Activated CD4-positive, alpha-beta T cell treated with anti-CD3 and anti-CD28 coated beads, Interleukin-2, amount 10 ng/mL, durations not matched to agents 7 days and 5 days (primary cell): Measurements from ENCODE around the gene RTP5. TPM values are rescaled to one million over a fixed set of nuclear protein-coding genes. Genes with fewer than 3 reads are reported as not detected.

Experiments
- CTCF ChIA-PET: fragments of 350-600 bp; sonication (Branson Sonifier 250); formaldehyde crosslinking; loops from one replicate; lab custom pipeline; 2021; ENCODE audit warnings: antibody characterized with exemption; lab: Charles Lee
- POLR2A ChIA-PET: fragments of 350-600 bp; sonication (Branson Sonifier 250); formaldehyde crosslinking; loops from one replicate; lab custom pipeline; 2021; ENCODE audit warnings: antibody characterized with exemption; lab: Charles Lee
- DNase-seq: peaks from one replicate; pipeline ENCODE4 v3.0.0-alpha.2; 2020
- H3K27ac Mint-ChIP-seq: one replicate; pipeline ENCODE4 v1.8.0; 2021; ENCODE audit warnings: mild to moderate bottlenecking, moderate library complexity, mixed read lengths
- H3K27me3 Mint-ChIP-seq: one replicate; pipeline ENCODE4 v1.8.0; 2021; ENCODE audit warnings: mixed read lengths
- H3K36me3 Mint-ChIP-seq: one replicate; pipeline ENCODE4 v1.8.0; 2021; ENCODE audit warnings: low read depth, mixed read lengths
- H3K4me1 Mint-ChIP-seq: one replicate; pipeline ENCODE4 v1.8.0; 2021; ENCODE audit warnings: mixed read lengths
- H3K4me3 Mint-ChIP-seq: one replicate; pipeline ENCODE4 v1.8.0; 2021; ENCODE audit warnings: mild to moderate bottlenecking, moderate library complexity, mixed read lengths
- H3K9me3 Mint-ChIP-seq: one replicate; pipeline ENCODE4 v1.8.0; 2021; ENCODE audit warnings: mixed read lengths
- total RNA-seq, 2 experiments: library from RNA; stranded (reverse); gene quantifications; one replicate each; pipeline ENCODE4 v1.2.3, GENCODE V29; 2021

RTP5 gene
- total RNA-seq, 2 experiments from 2014 or later, result not detected

DNA sequence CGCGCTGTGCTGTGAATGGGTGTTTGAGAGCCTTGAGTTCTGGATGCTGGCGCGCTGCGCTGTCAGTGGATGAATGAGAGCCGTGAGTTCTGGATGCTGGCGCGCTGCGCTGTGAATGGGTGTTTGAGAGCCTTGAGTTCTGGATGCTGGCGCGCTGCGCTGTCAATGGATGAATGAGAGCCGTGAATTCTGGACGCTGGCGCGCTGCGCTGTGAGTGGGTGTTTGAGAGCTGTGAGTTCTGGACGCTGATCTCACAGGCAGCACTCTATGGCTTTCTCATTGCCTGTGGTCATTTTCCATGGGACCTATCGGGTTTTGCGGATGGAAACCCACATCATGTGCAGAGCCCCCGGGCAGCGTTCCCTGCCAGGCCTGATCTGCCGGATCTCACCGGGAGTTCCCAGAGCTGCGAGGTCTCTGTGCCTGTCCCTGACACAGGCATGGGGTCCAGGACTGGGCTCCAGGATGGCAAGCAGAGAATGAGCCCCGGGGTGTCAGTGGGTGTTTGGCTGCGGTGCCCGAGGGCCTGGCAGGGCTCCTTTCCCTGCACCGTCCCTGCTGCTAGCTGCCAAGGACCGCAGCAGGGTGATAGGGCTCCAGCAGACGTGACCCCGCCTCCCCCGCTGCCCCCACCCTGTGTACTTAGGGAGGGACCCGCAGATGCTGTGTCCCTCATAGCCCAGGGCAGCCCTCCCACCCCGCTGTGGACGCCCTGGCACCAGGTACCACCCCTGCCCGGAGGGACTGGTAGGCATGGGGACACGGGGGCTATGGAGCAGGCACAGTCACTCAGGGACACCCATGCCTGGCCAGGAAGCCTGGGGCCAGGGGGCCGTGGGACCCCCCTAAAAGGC lies 20.5 kb upstream of the RTP5 start:
- Mint-ChIP-seq H3K27ac (no peak overlapping the region), H3K9me3 (no peaks in the 10 kb centered on the region)
- CTCF ChIA-PET, result no interaction called here

DNA sequence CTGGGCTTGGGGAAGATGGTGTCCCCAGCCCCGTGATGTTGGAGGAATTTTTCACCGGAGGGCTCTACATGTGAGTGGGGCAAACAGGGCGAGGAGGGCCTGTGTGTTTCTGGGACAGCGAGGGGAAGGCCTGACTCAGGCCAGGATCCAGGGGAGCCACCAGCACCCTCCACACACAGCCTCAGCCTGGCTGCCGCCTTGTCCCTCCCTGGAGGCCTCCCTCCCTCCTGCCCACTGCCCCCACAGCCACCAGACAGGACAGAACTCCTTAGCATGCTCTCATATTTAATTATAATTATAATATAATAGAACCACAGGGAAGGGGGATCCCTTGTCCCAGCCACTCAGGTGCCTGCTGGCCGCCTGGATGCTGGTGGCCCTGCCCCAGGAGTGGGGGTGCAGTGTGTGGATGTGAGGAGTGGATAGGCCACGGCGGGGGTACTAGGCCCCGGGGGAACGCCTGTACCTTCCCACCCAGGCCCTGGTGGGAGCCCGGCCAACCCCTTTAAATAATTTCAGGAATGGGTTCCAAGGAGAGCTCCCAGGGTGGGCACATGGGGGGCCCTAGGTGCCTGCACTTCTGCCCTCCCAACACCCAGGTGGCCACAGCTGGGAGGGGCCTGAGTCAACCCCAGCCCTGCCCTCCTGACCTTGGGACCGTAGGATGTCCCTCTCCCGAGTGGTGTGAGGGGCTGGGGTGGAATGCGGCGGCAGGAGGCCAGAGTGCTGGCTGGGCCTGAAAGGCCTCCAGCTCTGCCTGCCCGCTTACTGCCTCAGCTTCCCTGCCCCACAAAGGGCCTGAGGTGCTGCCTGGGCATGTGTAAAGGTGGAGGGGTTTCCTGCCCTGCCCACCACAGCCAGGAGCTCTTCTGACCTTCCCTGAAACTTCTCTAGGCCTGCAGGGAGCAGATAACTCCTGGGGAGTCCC lies 19.6 kb upstream of the RTP5 start:
- H3K4me3 Mint-ChIP-seq, result no peak overlapping the region
- CTCF ChIA-PET, result no interaction called here
- POLR2A ChIA-PET, result no interaction called here
- H3K36me3 Mint-ChIP-seq, result no peaks in the 10 kb centered on the region
- DNase-seq, result no peak
- no peaks in the 10 kb centered on the region for H3K27me3 Mint-ChIP-seq
- H3K27ac Mint-ChIP-seq, result no peak overlapping the region
- H3K9me3 Mint-ChIP-seq, result no peaks in the 10 kb centered on the region
- H3K4me1 Mint-ChIP-seq, result peaks cover 17% of the 10 kb centered on the region

More for the DNA sequence above, 20.5 kb upstream of the RTP5 start:
- H3K4me1 Mint-ChIP-seq, result peaks cover 24% of the 10 kb centered on the region
- no peak for DNase-seq
- no peak overlapping the region for H3K4me3 Mint-ChIP-seq
- no peaks in the 10 kb centered on the region for H3K36me3 Mint-ChIP-seq
- H3K27me3 Mint-ChIP-seq, result no peaks in the 10 kb centered on the region
- POLR2A ChIA-PET, result no interaction called here

DNA sequence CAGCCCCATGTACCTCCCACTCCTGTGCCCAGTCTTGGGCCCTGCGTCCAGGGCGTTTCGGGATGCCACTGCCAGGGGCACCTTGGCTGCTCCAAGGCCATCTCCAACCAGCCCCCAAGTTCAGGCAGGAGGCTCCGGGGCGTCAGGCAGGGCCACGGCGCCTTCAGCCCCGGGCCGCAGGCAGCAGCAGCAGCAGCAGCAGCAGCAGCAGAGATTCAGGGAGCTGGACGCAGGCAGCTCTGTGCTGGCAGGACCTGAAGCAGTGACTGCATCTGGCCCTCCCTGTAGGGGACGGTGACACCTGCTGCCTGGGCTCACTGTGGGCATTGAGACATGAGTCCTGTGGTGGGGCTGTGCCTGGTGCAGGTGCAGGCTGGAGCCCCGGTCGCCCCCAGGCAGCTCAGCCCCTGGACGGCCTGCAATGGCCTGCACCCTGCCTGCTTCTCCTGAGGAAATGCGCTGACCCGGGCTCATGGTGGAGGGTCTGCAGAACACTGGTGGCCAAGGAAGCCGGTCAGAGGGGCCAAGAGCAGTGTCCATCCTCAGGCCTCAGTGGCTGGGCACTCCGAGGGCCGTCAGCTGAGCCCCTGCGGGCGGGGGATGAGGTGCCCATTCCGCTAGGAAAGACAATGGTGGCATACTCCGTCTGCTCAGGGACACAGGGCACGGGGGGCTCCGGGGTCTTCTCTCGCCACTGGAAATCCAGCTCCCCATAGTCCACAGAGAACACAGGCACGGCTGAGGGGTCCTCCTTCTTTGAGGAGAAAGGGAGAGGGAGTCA lies 18.8 kb upstream of the RTP5 start:
- DNase-seq, result no peak
- Mint-ChIP-seq H3K27ac (no peak overlapping the region), H3K4me1 (peaks cover 9% of the 10 kb centered on the region), H3K27me3 (no peaks in the 10 kb centered on the region), H3K9me3 (no peaks in the 10 kb centered on the region), H3K36me3 (no peaks in the 10 kb centered on the region), H3K4me3 (no peak overlapping the region)
- CTCF ChIA-PET, result no interaction called here
- POLR2A ChIA-PET, result no interaction called here

DNA sequence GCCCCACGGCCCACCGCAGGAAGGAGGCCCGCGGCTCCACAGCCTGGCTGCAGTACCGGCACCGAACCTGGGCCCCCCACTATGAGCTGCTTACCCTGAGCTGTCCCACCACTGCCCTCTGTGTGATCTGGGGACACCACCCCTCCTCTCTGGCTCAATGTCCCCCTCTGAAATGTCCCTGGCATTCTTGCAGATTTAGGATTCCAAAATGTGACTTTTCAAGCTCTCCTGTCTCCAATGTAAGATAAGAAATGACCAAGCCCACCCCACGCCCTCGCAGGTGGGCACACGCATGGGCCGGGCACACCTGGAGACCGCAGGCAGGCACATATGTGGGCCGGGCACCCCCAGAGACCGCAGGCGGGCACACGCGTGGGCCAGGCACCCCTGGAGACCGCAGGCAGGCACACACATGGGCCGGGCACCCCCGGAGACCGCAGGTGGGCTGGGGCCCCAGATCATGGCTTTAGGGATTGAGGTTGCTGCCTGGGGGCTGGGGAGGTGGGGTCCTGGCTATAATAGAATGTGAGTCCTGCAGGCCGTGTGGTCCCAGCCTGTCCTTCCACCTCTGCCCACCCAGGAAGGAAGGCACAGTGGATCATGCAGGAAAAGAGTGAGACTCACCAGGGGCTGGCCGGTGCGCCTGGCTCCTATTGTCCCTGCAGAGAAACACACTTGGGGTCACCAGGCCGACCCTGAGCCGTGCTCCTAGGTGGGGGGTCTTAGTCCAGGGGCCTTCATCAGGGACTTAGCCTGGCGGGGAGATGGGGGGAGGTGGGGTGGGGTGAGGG lies 18.0 kb upstream of the RTP5 start:
- Mint-ChIP-seq H3K9me3 (no peaks in the 10 kb centered on the region), H3K27me3 (no peaks in the 10 kb centered on the region), H3K4me3 (no peak overlapping the region), H3K27ac (no peak overlapping the region), H3K36me3 (no peaks in the 10 kb centered on the region), H3K4me1 (peaks cover 2% of the 10 kb centered on the region)
- POLR2A ChIA-PET, result no interaction called here
- DNase-seq, result no peak
- CTCF ChIA-PET, result no interaction called here

DNA sequence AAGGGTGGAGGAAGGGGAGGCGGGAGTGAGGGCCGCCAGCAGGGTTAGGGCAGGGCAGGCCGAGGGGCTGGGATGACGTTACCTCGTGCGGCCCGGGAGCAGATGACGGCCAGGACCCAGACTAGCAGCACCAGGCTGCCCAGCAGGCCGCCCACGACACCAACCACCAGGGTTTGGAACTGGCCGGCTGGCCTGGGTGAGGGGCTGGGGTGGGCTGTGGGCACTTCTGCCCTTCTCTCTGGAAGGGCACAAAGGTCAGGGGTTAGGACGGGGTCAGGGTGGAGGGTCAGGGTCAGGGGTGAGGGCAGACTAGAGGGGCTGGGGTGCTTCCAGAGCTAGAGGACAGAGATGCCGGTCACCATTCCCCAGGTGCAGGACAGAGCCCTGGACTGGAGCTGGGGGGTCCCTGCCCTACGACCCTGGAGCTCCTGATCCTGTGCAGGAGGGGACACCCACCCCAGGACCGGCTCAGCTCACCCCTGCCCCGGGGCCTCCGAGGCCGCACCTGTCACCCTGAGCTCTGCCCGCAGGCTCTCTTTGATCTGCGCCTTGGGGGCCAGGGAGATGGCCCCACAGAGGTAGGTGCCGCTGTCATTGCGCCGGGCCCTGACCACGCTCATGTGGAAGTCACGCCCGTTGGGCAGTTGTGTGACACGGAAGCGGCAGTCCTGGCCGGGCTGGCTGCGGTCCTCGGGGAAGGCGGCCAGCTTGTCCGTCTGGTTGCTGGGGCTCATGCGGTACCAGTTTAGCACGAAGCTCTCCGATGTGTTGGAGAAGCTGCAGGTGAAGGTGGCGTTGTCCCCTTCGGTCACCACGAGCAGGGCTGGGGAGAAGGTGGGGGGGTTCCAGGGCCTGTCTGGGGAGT lies 17.2 kb upstream of the RTP5 start:
- no peak for DNase-seq
- CTCF ChIA-PET, result no interaction called here
- no peaks in the 10 kb centered on the region for H3K36me3 Mint-ChIP-seq

DNA sequence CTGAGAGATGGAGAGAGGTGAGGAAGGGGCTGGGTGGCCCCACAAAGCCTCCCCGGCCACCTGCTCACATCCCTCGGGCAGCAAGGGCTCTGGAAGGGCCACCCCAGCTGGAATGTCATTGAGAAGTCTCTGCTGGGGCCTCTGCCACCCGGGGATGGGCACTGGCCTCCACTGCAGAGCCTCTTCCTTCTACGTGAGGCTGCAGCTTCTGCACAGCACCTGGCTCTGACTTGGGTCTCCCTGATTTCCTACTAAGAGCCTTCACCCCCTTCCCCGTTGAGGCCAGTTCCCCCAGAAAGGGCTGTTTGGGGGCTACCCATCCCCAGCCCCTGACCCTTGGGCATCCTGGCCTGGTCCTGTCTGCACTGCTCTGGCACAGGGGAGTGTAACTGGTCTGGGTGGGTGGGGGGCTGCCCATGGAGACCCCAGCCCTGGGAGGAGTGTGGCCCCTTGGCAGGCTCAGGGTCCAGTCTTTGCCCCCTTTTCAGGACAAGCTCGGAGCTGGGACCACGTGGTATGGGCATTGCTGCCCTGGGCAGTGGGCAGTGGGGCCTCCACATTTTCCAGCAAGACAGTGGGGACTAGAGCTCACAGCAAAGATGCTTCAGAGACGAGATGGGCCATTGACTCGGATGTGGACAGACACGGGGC lies 16.4 kb upstream of the RTP5 start:
- no peak overlapping the region for H3K4me3 Mint-ChIP-seq
- no peak overlapping the region for H3K27ac Mint-ChIP-seq
- H3K4me1 Mint-ChIP-seq, result peaks cover 3% of the 10 kb centered on the region
- POLR2A ChIA-PET, result no interaction called here
- CTCF ChIA-PET, result no interaction called here
- no peaks in the 10 kb centered on the region for H3K36me3 Mint-ChIP-seq
- H3K27me3 Mint-ChIP-seq, result no peaks in the 10 kb centered on the region
- no peak for DNase-seq
- H3K9me3 Mint-ChIP-seq, result no peaks in the 10 kb centered on the region

More for the DNA sequence above, 17.2 kb upstream of the RTP5 start:
- Mint-ChIP-seq H3K27ac (no peak overlapping the region), H3K4me1 (no peaks in the 10 kb centered on the region), H3K9me3 (no peaks in the 10 kb centered on the region), H3K4me3 (no peak overlapping the region), H3K27me3 (no peaks in the 10 kb centered on the region)
- POLR2A ChIA-PET, result no interaction called here

DNA sequence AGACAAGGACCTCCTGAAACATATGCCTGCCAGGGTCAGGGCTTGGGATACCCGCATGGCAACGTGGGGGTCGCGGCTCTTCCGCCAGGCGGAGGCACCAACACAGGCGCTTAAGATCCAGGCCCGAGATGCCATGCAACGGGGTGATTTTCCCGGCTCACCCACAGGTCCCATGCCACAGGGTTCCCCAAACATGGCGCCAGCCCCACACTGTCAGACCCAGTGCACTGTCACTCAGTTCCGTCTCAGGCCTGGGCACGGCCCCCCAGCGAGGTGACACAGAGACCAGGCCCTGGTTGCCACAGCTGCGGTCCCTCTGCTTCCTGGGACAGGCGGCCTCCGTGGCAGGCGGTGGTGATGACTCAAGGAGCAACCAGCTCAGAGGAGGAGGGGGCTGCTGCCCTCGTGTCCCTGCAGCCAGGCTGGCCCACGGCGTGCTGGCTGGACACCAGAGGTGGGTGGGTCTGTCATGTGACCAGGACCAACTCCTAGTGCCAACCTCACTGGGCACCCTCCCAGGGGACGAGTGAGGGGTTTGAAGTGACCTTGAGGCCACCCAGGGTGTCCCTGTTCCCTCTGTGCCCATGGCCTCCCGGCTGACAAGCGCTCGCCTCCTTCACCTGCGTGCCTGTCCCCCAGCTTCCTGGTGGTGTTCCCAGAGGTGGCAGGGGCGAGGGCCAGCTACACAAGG lies 15.7 kb upstream of the RTP5 start:
- Mint-ChIP-seq H3K27me3 (no peaks in the 10 kb centered on the region), H3K4me3 (no peak overlapping the region), H3K9me3 (no peaks in the 10 kb centered on the region), H3K36me3 (no peaks in the 10 kb centered on the region), H3K4me1 (peaks cover 7% of the 10 kb centered on the region), H3K27ac (no peak overlapping the region)
- ChIA-PET POLR2A (no interaction called here), CTCF (no interaction called here)
- no peak for DNase-seq

DNA sequence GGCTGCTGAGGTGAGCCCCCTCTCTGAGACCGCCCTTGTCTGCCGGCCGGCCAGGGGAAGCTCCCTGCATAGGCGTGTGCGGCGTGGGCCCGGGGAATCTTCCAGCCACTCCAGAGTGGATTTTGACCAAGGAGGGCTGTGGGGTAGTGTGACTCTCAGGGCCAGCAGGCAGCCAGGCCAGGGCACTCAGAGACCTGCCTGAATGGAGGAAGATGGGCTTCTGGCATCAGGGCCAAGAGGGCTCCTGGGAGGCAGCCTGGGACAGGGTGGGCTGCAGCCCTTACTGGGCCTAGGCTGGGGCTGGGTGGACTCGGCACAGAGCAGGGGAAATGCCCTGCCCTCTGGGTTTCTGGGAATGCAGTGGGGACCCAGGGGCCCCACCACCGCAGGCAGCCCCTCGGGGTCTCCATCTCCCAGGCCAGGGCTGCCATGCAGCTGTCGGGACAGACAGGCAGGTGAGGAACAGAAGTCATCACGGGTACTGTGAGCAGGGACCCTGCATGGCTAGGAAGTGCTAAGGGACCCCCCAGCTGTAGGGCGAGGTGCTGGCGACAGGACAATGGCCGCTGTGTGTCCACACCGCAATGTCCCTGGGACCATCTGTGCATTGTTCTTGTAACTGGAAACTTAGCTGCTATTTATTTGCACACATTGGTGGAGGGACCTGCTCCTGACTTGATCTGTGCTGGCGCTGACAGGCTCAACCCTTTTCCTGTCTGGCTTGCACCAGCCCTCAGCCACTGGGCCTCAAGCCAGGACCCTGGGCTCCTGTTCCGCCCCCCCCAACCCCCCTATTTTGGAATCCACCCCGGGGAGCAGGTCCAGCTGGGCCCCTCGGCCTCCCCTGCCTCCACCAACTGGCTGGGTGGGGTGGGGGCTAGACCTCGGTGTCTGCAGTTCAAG lies 14.9 kb upstream of the RTP5 start:
- POLR2A ChIA-PET, result no interaction called here
- Mint-ChIP-seq H3K4me1 (peaks cover 9% of the 10 kb centered on the region), H3K36me3 (no peaks in the 10 kb centered on the region), H3K9me3 (no peaks in the 10 kb centered on the region), H3K4me3 (no peak overlapping the region), H3K27ac (no peak overlapping the region), H3K27me3 (no peaks in the 10 kb centered on the region)
- CTCF ChIA-PET, result no interaction called here
- DNase-seq, result no peak

DNA sequence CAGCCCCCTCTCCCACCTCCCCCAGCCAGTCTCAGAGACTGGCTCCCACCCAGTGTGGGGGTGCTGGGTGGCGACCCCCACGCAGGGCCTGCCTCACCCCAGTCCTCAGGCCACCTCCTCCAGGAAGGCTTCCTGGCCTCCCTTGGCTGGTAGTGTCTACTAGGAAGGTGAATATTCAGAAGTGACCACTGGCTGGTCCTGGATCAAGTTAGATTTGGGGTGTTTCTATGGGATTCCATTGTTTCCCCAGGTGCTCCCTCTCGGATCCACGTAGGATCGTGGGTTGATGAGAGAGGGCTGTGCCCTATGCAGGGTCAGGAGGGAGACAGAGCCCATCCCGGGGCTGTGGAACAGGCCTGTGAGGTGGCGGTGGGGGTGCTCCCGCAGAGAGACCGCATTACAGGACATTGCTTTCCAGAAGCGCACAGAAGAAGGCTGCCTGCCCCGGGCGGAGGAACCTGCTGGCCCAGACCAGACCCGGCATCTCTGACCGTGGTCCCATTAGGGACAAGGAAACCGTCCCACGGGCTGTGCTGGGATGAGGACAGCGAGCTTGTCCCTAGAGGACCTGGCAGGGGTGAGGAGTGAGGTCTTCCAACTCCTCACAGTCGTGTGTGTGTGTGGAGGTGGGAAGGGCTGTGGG lies 14.2 kb upstream of the RTP5 start:
- POLR2A ChIA-PET, result no interaction called here
- Mint-ChIP-seq H3K4me1 (peaks cover 16% of the 10 kb centered on the region), H3K9me3 (no peaks in the 10 kb centered on the region), H3K27ac (no peak overlapping the region), H3K4me3 (no peak overlapping the region), H3K27me3 (no peaks in the 10 kb centered on the region), H3K36me3 (no peaks in the 10 kb centered on the region)
- DNase-seq, result no peak
- CTCF ChIA-PET, result no interaction called here
